Lung (tissue), 12 donors: ENCODE results near the gene MICU1. TPM values are rescaled to one million over a fixed set of nuclear protein-coding genes. Genes with fewer than 3 reads are reported as not detected.

Experiments used
- ATAC-seq: fragments of 200-7000 bp; cut with Tn5 transposase; one replicate; pipeline ENCODE4 v1.9.1; 2020; ENCODE audit warnings: moderate number of reproducible peaks; ENCODE audit not compliant: insufficient read depth, low FRiP score
- DNase-seq, 3 donors: peaks; one replicate each; pipeline ENCODE4 v3.0.0-alpha.2; 2013 to 2017
- H3K27ac ChIP-seq, 2 donors: one replicate each; pipeline ENCODE4 v1.5.1; 2013; ENCODE audit warnings: mild to moderate bottlenecking in 2 of 2, moderate library complexity in 2 of 2, control low read depth in 1 of 2, inconsistent platforms in 1 of 2, low read depth in 1 of 2, low read length in 1 of 2
- H3K27me3 ChIP-seq, 3 donors: one replicate each; pipeline ENCODE4 v1.5.1; 2013; ENCODE audit warnings: low read length in 2 of 3; ENCODE audit not compliant: control insufficient read depth in 3 of 3, insufficient read depth in 3 of 3
- H3K36me3 ChIP-seq, 4 donors: one replicate each; pipeline ENCODE4 v1.5.1; 2013; ENCODE audit warnings: low read length in 4 of 4, mild to moderate bottlenecking in 1 of 4, moderate library complexity in 1 of 4; ENCODE audit not compliant: control insufficient read depth in 4 of 4, insufficient read depth in 4 of 4
- H3K4me1 ChIP-seq, 5 donors: one replicate each; pipeline ENCODE4 v1.5.1; 2013; ENCODE audit warnings: low read length in 5 of 5, mild to moderate bottlenecking in 2 of 5, moderate library complexity in 1 of 5; ENCODE audit not compliant: control insufficient read depth in 5 of 5, insufficient read depth in 5 of 5
- H3K4me3 ChIP-seq: one replicate; pipeline ENCODE4 v1.5.1; 2013; ENCODE audit warnings: mild to moderate bottlenecking, control low read depth, moderate library complexity
- H3K9ac ChIP-seq, 2 donors: one replicate each; pipeline ENCODE4 v1.5.1; 2013; ENCODE audit warnings: low read length in 2 of 2, control low read depth in 1 of 2; ENCODE audit not compliant: insufficient read depth in 1 of 2
- H3K9me3 ChIP-seq, 4 donors: one replicate each; pipeline ENCODE4 v1.5.1; 2013; ENCODE audit warnings: low read length in 3 of 4, mild to moderate bottlenecking in 1 of 4, moderate library complexity in 1 of 4; ENCODE audit not compliant: control insufficient read depth in 4 of 4, insufficient read depth in 3 of 4
- WGBS, 2 donors: extraction: QIAGEN DNeasy Blood & Tissue Kit; methylation state at CpG; one replicate each; pipeline ENCODE4 v1.1.7; 2013; 5-methylcytosine and 5-hydroxymethylcytosine counted together
- polyA plus RNA-seq, 2 donors: library from polyadenylated mRNA; stranded (reverse); fragments of 200-250 nt; gene quantifications; one replicate each; pipeline ENCODE4 v1.2.1, GENCODE V29; 2013
- total RNA-seq, 2 donors: library from RNA; depleted of rRNA in 1 of 2; stranded (reverse); fragments of >200 nt in 1 of 2; gene quantifications; one replicate each; pipeline ENCODE4 v1.2.1, GENCODE V29; 2014 to 2021
- TF ChIP-seq, protein P1 (sequence below): IDR thresholded peaks from 2 replicates; pipeline ENCODE4 v1.5.1; 2012; ENCODE audit warnings: mild to moderate bottlenecking; ENCODE audit errors: control extremely low read depth, extremely low read depth
- donor health status: control.
- donor health status: control.
- donor health status: Bipolar disorder and iron deficiency.
- donor health status: healthy.
- donor health status: DM: yes; HTN: yes; CAD: no.

The MICU1 gene
- total and polyA plus RNA-seq, 4 donors: 41.9 to 86.4 (median 43.2) TPM

DNA sequence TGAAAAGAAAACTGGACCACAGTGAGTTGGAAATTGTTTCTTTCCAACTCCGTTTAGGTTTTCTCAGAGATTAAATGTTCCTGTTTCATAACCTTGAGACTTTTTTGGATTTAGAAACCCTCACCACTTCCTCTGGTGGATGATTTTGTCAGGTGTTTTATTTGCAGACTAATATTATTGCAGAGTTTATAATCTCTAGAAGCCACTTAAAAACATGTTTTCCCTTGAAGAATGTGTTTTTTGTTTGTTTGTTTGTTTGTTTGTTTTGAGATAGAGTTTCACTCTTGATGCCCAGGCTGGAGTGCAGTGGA is 520 bp upstream of the MICU1 start:
- no peak for DNase-seq
- no peak overlapping the region for H3K4me3 ChIP-seq
- no peak overlapping the region for H3K27ac ChIP-seq
- ATAC-seq: no peak
- no peaks in the 10 kb centered on the region for H3K9me3 ChIP-seq
- no peaks in the 10 kb centered on the region for H3K27me3 ChIP-seq
- peak overlapping the region in 1 of 2 donors; percentile 93 for H3K9ac ChIP-seq
- H3K36me3 ChIP-seq: peaks cover 0 to 7% (median 2%) of the 10 kb centered on the region in 4 donors
- H3K4me1 ChIP-seq: peaks cover 4 to 13% (median 4%) of the 10 kb centered on the region in 5 donors
- WGBS, 2 donors: 0% methylated on average over 1 of the region's 1 CpG
- TF ChIP-seq, protein P1, sequence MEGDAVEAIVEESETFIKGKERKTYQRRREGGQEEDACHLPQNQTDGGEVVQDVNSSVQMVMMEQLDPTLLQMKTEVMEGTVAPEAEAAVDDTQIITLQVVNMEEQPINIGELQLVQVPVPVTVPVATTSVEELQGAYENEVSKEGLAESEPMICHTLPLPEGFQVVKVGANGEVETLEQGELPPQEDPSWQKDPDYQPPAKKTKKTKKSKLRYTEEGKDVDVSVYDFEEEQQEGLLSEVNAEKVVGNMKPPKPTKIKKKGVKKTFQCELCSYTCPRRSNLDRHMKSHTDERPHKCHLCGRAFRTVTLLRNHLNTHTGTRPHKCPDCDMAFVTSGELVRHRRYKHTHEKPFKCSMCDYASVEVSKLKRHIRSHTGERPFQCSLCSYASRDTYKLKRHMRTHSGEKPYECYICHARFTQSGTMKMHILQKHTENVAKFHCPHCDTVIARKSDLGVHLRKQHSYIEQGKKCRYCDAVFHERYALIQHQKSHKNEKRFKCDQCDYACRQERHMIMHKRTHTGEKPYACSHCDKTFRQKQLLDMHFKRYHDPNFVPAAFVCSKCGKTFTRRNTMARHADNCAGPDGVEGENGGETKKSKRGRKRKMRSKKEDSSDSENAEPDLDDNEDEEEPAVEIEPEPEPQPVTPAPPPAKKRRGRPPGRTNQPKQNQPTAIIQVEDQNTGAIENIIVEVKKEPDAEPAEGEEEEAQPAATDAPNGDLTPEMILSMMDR: no peak

DNA sequence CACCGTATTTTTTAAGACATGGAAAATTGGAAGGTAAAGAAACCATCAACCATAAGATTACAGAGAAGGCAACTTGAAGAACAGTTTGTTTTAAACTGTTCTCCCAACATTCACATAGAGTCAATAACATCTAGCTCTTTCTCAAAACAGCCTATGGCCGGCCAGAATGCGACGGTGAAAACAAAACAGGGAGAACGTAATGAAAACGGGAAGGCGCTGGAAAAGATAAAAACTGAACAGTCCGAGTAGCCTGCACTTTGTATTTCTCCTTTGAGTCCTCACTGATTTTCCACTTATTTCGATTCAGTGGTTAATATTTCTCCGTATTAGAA is 637 bp downstream of the MICU1 start:
- TF ChIP-seq, protein P1: no peak
- Histone ChIP-seq H3K27ac (peak overlapping the region; percentile 80 to 88), H3K9me3 (no peaks in the 10 kb centered on the region), H3K4me3 (peak overlapping the region; percentile 81), H3K27me3 (no peaks in the 10 kb centered on the region), H3K9ac (peak overlapping the region; percentile 38 to 92), H3K36me3 (peaks cover 0 to 7% (median 2%) of the 10 kb centered on the region in 4 donors), H3K4me1 (peaks cover 4 to 13% (median 4%) of the 10 kb centered on the region in 5 donors)
- 0 to 1% methylated on average over 10 of the region's 10 CpGs for WGBS, 2 donors
- peak in 2 of 3 donors; percentile 15 to 74 for DNase-seq
- ATAC-seq: no peak

DNA sequence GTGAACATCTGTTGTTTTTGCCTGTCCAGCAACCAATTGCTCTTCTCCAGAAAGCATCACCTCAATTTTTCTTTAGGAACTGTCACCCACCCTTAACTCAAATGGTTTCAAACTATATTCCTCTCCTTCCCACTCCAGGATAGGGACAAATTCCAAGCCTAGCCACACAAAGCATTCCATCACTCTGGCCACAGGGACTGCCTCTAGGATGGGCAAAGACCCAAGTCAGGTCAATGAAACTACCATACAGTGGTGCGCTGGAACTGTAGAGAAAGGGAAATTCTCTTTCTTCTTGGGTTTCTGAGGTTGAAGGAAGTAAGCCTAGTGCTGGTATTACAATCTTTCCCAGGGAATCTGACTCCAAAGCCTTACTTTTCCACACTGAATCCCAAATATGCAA is 3.6 kb downstream of the MICU1 start:
- Histone ChIP-seq H3K4me1 (peaks cover 4 to 13% (median 4%) of the 10 kb centered on the region in 5 donors), H3K36me3 (peaks cover 0 to 7% (median 2%) of the 10 kb centered on the region in 4 donors), H3K27me3 (no peaks in the 10 kb centered on the region), H3K4me3 (no peak overlapping the region), H3K9me3 (no peaks in the 10 kb centered on the region), H3K9ac (no peak overlapping the region), H3K27ac (no peak overlapping the region)
- WGBS, 2 donors: 94 to 98% methylated on average over 1 of the region's 1 CpG
- DNase-seq (no peak), ATAC-seq (no peak)
- TF ChIP-seq, protein P1: no peak

DNA sequence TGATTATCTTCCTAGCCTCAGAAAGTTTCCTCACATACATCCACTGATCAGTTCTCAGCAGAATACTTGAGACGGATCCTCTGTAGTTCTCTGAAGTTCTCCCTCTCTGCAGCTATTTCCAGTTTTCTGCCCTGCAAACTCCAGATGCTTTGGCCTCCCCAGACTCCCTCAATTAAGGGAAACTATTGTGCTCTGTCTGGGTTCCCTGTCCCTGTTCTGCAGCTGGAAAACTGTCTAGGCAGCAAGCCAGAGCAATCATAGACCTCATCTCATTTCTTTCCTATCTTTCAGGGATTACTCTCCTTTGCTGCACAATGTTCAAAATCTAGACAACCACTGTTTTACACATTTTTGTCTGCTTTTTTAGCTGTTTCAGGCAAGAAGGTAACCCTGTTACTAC is 9.2 kb downstream of the MICU1 start:
- H3K9ac ChIP-seq: no peak overlapping the region
- peak in 2 of 3 donors; percentile 27 to 37 for DNase-seq
- WGBS, 2 donors: 95 to 96% methylated on average over 1 of the region's 1 CpG
- H3K36me3 ChIP-seq: no peaks in the 10 kb centered on the region
- no peak overlapping the region for H3K4me3 ChIP-seq
- TF ChIP-seq, protein P1: no peak
- H3K27ac ChIP-seq: no peak overlapping the region
- H3K4me1 ChIP-seq: peaks cover 0 to 4% (median 0%) of the 10 kb centered on the region in 5 donors
- H3K9me3 ChIP-seq: no peaks in the 10 kb centered on the region
- ATAC-seq: no peak
- H3K27me3 ChIP-seq: no peaks in the 10 kb centered on the region
